H1 (cell line): ENCODE data around the gene ABCF2. TPM values are rescaled to one million over a fixed set of nuclear protein-coding genes. Genes with fewer than 3 reads are reported as not detected.
A peak's percentile ranks its signal among the peaks of the same experiment; 100 is the strongest.

Experiments
- CEBPB ChIP-seq: IDR thresholded peaks from 2 replicates; pipeline ENCODE4 v1.6.1; 2012; ENCODE audit warnings: low read depth, low read length
- CHD1 ChIP-seq: IDR thresholded peaks from 2 replicates; pipeline ENCODE4 v1.6.1; 2012; ENCODE audit warnings: low read depth, low read length, improper control_type of control experiment
- E2F6 ChIP-seq: IDR thresholded peaks from 2 replicates; pipeline ENCODE4 v1.6.1; 2012; ENCODE audit warnings: inconsistent platforms
- POU5F1 ChIP-seq: IDR thresholded peaks from 2 replicates; pipeline ENCODE4 v1.6.1; 2011; ENCODE audit warnings: low read depth, mild to moderate bottlenecking, low read length, moderate library complexity
- RAD21 ChIP-seq, 2 experiments: IDR thresholded peaks in 1 of 2; conservative IDR thresholded peaks in 1 of 2; 2 replicates each; pipeline ENCODE4 v1.6.1; 2011; ENCODE audit warnings: low read depth in 2 of 2, low read length in 2 of 2, improper control_type of control experiment in 1 of 2, inconsistent platforms in 1 of 2, mild to moderate bottlenecking in 1 of 2, moderate library complexity in 1 of 2
- SAP30 ChIP-seq: fragments of 300-600 bp; sonication (generic); IDR thresholded peaks from 2 replicates; pipeline ENCODE4 v1.7.1; 2012; ENCODE audit warnings: low read length, moderate library complexity, mild to moderate bottlenecking, inconsistent platforms; ENCODE audit not compliant: insufficient read depth, insufficient replicate concordance
- SP2 ChIP-seq: IDR thresholded peaks from 2 replicates; pipeline ENCODE4 v1.6.1; 2012; ENCODE audit warnings: mild to moderate bottlenecking, low read length, inconsistent platforms
- TCF12 ChIP-seq: IDR thresholded peaks from 2 replicates; pipeline ENCODE4 v1.6.1; 2011; ENCODE audit warnings: low read depth, mild to moderate bottlenecking, low read length
- polyA plus RNA-seq, 7 experiments: library from polyadenylated mRNA; depleted of rRNA in 3 of 7; stranded (reverse) in 5 of 7; unstranded in 2 of 7; fragments of >200 nt in 5 of 7; fragments of 200-250 nt in 2 of 7; gene quantifications; 1 replicate in 5 of 7; 2 replicates in 1 of 7; 4 replicates in 1 of 7; pipeline versions ENCODE4 v1.2.1 to v1.2.3, GENCODE V29; 2011 to 2013; ENCODE audit warnings: missing spikeins in 2 of 7, mixed read lengths in 2 of 7
- total RNA-seq: library from RNA; stranded (reverse); fragmentation: NEBNext Ultra II Directional; extraction: Animal tissue kit (Norgen Biotek cat#: 25700); gene quantifications from 2 replicates; pipeline ENCODE4 v1.2.1, GENCODE V29; 2021
- TF ChIP-seq, protein P1 (sequence below): fragments of 300-600 bp; sonication (generic); IDR thresholded peaks from 2 replicates; pipeline ENCODE4 v1.7.1; 2012; ENCODE audit warnings: low read length, moderate library complexity, mild to moderate bottlenecking, inconsistent platforms; ENCODE audit not compliant: insufficient replicate concordance

The ABCF2 gene
- total and polyA plus RNA-seq, 2 of the 8 experiments (the other 6 are each of a cell fraction or from before 2014, with no cell fraction given): 28.0 to 55.0 TPM

GRCh38 chr7:151195616-151196450 is 31.2 kb downstream of the ABCF2 start (continued):
- TF ChIP-seq, protein P1, sequence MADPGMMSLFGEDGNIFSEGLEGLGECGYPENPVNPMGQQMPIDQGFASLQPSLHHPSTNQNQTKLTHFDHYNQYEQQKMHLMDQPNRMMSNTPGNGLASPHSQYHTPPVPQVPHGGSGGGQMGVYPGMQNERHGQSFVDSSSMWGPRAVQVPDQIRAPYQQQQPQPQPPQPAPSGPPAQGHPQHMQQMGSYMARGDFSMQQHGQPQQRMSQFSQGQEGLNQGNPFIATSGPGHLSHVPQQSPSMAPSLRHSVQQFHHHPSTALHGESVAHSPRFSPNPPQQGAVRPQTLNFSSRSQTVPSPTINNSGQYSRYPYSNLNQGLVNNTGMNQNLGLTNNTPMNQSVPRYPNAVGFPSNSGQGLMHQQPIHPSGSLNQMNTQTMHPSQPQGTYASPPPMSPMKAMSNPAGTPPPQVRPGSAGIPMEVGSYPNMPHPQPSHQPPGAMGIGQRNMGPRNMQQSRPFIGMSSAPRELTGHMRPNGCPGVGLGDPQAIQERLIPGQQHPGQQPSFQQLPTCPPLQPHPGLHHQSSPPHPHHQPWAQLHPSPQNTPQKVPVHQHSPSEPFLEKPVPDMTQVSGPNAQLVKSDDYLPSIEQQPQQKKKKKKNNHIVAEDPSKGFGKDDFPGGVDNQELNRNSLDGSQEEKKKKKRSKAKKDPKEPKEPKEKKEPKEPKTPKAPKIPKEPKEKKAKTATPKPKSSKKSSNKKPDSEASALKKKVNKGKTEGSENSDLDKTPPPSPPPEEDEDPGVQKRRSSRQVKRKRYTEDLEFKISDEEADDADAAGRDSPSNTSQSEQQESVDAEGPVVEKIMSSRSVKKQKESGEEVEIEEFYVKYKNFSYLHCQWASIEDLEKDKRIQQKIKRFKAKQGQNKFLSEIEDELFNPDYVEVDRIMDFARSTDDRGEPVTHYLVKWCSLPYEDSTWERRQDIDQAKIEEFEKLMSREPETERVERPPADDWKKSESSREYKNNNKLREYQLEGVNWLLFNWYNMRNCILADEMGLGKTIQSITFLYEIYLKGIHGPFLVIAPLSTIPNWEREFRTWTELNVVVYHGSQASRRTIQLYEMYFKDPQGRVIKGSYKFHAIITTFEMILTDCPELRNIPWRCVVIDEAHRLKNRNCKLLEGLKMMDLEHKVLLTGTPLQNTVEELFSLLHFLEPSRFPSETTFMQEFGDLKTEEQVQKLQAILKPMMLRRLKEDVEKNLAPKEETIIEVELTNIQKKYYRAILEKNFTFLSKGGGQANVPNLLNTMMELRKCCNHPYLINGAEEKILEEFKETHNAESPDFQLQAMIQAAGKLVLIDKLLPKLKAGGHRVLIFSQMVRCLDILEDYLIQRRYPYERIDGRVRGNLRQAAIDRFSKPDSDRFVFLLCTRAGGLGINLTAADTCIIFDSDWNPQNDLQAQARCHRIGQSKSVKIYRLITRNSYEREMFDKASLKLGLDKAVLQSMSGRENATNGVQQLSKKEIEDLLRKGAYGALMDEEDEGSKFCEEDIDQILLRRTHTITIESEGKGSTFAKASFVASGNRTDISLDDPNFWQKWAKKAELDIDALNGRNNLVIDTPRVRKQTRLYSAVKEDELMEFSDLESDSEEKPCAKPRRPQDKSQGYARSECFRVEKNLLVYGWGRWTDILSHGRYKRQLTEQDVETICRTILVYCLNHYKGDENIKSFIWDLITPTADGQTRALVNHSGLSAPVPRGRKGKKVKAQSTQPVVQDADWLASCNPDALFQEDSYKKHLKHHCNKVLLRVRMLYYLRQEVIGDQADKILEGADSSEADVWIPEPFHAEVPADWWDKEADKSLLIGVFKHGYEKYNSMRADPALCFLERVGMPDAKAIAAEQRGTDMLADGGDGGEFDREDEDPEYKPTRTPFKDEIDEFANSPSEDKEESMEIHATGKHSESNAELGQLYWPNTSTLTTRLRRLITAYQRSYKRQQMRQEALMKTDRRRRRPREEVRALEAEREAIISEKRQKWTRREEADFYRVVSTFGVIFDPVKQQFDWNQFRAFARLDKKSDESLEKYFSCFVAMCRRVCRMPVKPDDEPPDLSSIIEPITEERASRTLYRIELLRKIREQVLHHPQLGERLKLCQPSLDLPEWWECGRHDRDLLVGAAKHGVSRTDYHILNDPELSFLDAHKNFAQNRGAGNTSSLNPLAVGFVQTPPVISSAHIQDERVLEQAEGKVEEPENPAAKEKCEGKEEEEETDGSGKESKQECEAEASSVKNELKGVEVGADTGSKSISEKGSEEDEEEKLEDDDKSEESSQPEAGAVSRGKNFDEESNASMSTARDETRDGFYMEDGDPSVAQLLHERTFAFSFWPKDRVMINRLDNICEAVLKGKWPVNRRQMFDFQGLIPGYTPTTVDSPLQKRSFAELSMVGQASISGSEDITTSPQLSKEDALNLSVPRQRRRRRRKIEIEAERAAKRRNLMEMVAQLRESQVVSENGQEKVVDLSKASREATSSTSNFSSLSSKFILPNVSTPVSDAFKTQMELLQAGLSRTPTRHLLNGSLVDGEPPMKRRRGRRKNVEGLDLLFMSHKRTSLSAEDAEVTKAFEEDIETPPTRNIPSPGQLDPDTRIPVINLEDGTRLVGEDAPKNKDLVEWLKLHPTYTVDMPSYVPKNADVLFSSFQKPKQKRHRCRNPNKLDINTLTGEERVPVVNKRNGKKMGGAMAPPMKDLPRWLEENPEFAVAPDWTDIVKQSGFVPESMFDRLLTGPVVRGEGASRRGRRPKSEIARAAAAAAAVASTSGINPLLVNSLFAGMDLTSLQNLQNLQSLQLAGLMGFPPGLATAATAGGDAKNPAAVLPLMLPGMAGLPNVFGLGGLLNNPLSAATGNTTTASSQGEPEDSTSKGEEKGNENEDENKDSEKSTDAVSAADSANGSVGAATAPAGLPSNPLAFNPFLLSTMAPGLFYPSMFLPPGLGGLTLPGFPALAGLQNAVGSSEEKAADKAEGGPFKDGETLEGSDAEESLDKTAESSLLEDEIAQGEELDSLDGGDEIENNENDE: no peak
- TF ChIP-seq RAD21 (IDR thresholded peaks at IDR 0.05 in 1 of 2, conservative IDR thresholded peaks at IDR 0.05 in 1 of 2; ENCODE audit: low read depth in 2 of 2, low read length in 2 of 2): peak; percentile 11 to 42; a peak in 3 of 4 replicates
- no peak for TF ChIP-seq SAP30
- no peak for TF ChIP-seq CHD1
- peak; percentile 63 for TF ChIP-seq CEBPB
- TF ChIP-seq SP2: no peak
- TF ChIP-seq TCF12: 0 out of 2 replicates have a peak, but pooled peaks have one; percentile 30
- no peak for TF ChIP-seq POU5F1
- TF ChIP-seq E2F6: peak; percentile 39; the same call in 1 of the 2 replicates
